GM23248 (cell line): ENCODE data around the gene KIF3B.

Source experiments
- EZH2 ChIP-seq: fragments of 200-600 bp; sonication (generic); IDR thresholded peaks from 2 replicates; pipeline ENCODE4 v1.6.1; 2018; ENCODE audit warnings: antibody characterized with exemption, mild to moderate bottlenecking; ENCODE audit not compliant: insufficient read depth, poor library complexity, severe bottlenecking
- EZH2phosphoT487 ChIP-seq: fragments of 200-600 bp; sonication (generic); IDR thresholded peaks from 2 replicates; pipeline ENCODE4 v1.6.1; 2018; ENCODE audit warnings: antibody characterized with exemption, moderate library complexity, mild to moderate bottlenecking, low read depth; ENCODE audit not compliant: insufficient read depth

GRCh38 chr20:32230707-32231106, 46.7 kb upstream of the KIF3B start:
- TF ChIP-seq EZH2phosphoT487 (no peak), EZH2 (no peak)
